Suppressor macrophage (primary cell): ENCODE measurements around the gene CDC42.
A peak's percentile ranks its signal among the peaks of the same experiment; 100 is the strongest.
"Not testable (repeated sequence)": the region's sequence is repeated elsewhere in the genome, so short reads cannot be mapped to it uniquely, and the experiment has no call there.

Experiments used
- DNase-seq, 4 experiments: peaks; one replicate each; pipeline ENCODE4 v3.0.0-alpha.2; 2020 to 2022
- total RNA-seq, 17 experiments: gene quantifications; one replicate each; lab custom pipeline; 2026; ENCODE audit warnings: mixed read lengths in 6 of 17, inconsistent platforms in 3 of 17; lab: John Stamatoyannopoulos, UW

Gene CDC42
- 6.8 to 59.1 (median 26.6) reads per million in 17 experiments for total RNA-seq

DNA sequence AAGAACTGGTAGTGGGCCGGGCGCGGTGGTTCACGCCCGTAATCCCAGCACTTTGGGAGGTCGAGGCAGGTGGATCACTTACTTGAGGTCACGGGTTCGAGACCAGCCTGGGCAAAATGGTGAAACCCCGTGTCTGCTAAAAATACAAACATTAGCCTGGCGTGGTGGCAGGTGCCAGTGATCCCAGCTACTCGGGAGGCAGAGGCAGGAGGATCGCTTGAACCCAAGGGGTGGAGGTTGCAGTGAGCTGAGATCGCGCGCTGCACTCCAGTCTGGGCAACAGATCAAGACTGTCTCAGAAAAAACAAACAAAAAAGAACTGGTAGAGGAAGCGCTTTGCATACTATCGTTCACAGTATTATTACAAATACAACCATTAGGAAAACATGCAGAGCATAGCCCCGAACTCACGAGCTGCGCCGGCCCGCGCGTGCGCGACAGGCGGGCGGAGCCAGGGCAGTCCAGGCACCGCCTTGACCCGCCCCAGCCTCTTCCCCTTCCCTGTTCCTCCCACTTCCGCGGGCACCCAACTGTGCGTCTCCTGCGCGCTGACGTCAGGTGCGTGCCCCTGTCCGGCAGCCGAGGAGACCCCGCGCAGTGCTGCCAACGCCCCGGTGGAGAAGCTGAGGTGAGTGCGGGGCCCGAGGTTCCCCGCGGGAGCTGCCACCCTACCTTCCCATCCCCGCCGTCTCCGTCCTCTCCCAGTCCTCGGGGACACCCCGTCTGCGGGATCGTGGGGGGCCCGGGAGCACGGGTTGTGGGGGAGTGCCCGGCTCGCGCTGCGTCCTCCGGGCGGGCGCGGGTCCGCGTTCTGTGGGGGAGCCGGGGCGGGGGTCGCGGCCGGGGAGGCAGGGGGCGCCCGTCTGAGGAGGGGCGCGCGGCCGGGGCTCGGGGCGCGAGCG lies at the start of gene CDC42:
Gene CDC42 (plus strand): TSS at position 595 of the 902 bp plus-strand sequence. CDS start 25,770 bp downstream, outside the sequence.
- DNase-seq, result peak; percentile 97 to 98 (median 98)

DNA sequence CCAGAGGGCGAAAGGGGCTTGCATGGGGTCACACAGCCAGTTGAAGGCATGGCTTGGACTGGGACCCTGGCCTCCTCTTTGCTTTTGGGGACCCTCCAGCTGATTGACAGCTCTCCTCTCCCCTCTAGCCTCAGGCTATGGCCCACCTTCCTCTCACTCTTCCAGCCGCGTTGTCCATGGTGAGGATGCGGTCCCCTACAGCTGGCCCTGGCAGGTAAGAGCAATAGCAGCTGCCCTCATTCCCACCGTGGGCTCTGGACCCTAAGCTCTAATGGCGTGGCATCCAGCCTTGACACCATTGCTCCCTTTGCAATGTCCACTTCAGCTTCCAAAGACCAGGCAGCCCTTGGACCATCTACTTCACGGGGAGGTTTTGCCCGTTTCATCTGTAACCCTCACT lies 49.6 kb upstream of the CDC42 start:
- not testable (repeated sequence) for DNase-seq

DNA sequence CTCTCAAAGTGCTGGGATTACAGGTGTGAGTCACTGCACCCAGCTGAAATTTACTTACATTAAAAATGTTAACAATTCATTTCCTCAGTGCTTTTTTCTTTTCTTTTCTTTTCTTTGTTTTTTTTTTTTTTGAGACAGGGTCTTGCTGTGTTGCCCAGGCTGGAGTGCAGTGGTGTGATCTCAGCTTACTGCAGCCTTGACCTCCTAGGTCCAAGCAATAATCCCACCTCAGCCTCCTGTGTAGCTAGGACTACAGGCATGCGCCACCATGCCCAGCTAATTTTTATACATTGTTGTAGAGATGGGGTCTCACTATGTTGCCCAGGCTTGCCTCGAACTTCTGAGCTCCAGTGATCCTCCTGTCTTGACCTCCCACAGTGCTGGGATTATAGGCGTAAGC lies 48.5 kb upstream of the CDC42 start:
- DNase-seq, result not testable (repeated sequence)

DNA sequence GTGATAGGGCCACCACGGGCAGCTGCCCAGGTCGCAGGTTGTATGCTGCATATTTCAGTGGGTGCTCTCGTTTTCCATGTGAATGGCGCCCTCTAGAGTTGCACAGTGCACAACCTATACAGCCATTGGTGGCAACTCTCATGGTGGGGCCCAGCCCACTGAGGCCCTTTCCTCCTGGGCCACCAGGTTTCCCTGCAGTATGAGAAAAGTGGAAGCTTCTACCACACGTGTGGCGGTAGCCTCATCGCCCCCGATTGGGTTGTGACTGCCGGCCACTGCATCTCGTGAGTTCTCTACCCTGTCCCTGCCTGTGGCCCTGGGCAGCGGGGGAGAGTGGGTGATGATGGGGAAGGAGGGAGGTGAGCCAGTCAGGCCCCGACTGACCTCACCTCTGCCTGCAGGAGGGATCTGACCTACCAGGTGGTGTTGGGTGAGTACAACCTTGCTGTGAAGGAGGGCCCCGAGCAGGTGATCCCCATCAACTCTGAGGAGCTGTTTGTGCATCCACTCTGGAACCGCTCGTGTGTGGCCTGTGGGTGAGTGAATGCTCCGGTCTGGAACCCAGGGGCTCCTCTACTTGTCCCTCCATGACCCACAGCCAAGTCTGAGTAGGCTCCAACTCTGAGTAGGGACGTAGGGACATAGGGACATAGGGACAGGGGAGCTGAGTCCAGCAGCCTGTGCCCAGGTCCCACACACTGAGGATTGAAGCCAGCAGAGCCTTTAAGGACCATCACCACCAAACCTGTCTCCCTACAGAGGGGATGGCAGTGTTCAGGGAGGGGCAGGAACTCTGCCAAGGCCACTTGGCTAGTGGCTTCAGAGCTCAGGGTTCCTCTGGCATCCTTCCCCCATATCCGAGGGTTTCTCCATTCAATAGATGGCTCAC lies 47.0 kb upstream of the CDC42 start:
- peak; percentile 43 to 71 (median 52) for DNase-seq

DNA sequence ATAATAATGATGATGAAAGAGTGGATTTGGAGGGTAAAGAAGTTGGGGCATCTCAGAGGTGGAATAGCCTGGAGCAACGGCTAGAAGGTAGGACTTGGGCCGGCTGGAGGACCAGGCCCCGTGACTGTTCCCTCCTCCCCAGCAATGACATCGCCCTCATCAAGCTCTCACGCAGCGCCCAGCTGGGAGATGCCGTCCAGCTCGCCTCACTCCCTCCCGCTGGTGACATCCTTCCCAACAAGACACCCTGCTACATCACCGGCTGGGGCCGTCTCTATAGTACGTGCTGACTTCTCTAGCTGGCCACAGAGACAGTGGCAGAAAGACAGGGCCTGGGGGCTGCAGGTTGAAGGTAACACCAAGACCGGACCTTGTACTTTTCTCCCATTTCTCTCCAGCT lies 45.8 kb upstream of the CDC42 start:
- not testable (repeated sequence) for DNase-seq

DNA sequence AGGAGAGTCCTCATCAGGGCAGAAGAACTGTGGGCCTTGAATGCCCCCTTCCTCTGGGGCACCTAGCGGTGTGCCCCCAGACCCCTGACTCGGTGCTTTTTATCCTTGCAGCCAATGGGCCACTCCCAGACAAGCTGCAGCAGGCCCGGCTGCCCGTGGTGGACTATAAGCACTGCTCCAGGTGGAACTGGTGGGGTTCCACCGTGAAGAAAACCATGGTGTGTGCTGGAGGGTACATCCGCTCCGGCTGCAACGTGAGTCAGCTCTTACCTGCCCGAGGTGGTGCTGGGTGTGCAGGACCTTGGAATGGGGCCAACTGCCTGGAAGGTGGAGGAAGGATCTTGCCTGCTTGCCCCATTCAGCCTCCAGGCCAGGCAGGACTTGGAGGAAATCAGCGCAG lies 45.2 kb upstream of the CDC42 start:
- not testable (repeated sequence) for DNase-seq

DNA sequence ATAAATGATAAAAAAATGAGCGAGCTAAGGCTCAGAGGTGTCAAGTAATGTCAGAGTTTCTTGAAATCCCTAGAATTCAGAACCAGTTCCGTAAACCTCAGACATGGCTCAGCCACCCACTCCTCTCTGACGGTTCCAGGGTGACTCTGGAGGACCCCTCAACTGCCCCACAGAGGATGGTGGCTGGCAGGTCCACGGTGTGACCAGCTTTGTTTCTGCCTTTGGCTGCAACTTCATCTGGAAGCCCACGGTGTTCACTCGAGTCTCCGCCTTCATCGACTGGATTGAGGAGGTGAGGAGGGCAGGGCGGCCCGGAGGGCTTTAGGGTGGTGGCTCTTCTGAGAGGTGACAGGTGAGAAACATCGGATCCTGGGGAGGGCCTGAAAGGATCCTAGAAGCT lies 42.9 kb upstream of the CDC42 start:
- DNase-seq, result not testable (repeated sequence)

DNA sequence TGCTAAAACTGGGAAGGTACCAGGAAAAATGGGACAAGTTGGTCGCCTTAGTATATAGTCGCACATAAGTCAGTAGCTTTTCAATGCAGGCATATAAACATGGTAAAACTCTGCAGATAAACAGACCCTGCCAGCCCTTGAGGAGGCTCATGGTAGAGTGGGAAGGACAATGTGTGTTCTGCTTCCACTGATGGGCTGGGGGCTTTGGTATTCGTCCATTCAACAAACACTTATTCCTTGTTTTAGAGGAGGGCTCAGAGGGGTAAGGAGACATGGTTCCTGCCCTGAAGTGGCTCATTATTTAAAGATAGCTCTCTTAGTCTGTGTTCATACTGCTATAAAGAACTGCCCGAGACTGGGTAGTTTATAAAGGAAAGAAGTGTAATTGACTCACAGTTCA lies 39.8 kb upstream of the CDC42 start:
- DNase-seq, result not testable (repeated sequence)

DNA sequence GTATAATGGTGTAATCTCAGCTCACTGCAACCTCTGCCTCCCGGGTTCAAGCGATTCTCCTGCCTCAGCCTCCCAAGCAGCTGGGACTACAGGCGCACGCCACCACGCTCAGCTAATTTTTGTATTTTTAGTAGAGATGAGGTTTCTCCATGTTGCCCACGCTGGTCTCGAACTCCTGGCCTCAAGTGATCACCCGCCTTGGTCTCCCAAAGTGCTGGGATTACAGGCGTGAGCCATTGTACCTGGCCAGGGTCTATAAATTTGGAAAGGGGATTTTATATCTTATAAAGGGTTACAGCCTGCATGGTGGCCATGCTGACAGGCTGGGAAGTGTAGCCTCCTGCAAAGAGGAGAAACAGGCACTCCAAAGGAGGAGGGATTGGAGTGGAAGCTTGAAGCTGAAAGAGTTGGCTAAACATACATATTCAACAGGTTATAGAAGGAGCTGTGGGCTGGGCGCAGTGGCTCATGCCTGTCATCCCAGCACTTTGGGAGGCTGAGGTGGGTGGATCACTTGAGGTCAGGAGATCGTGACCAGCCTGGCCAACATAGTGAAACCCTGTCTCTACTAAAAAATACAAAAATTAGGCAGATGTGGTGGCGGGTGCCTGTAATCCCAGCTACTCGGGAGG lies 37.8 kb upstream of the CDC42 start:
- DNase-seq, result not testable (repeated sequence)

DNA sequence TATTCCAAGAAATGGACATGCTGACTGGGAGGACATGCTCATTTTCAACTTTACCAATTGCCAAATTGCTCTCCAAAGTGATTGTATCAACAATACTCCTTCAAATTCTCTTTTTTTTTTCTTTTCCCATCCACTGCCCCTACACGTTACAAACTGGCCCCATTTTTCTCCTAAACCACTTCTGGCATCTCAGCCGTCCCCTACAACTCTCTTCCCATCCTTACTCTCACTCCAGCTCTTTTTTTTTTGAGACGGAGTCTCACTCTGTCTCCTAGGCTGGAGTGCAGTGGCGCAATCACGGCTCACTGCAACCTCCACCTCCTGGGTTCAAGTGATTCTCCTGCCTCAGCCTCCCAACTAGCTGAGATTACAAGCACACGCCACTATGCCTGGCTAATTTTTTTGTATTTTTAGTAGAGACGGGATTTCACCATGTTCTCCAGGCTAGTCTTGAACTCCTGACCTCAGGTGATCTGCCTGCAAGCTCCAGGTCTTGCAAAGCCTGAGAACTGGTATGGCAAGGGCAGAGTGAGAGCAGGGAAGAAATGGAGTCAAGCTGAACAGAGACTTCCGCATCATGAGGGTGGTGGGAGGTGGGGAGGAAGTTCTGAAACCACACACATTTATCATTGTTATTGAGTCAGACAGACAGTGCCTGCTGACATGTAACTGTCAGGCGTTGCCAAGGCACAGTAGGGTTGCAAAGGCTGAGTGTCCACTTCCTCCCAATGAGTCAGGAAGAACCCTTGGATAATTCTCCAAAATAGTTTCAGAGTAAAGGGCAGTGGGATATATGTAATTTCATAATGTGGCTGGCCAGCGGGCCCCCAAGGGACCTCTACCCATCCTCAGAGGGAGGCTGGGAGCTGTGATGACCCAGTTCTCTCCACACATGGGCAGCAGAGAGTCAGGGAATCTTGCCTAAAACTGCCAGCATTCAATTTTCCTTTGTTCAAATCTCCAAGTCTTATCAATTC lies 33.6 kb upstream of the CDC42 start:
- peak; percentile 91 to 99 (median 94) for DNase-seq

DNA sequence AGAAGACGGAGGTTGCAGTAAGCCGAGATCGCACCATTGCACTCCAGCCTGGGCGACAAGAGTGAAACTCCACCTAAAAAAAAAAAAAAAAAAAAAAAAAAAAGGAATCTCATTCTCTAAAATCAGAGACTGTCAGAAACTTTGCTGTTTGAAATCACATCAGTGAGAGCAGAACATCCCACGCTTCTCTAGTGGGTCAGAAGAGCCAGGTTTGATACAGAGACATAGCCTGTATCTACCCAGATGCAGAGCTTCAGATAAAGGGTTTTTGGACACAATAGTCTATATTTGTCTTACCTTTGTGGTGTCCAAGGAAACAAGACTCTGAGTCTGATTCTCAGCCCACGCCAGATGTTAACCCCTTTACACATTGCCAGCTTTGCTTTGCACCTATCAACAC lies 31.4 kb upstream of the CDC42 start:
- DNase-seq, result no peak

DNA sequence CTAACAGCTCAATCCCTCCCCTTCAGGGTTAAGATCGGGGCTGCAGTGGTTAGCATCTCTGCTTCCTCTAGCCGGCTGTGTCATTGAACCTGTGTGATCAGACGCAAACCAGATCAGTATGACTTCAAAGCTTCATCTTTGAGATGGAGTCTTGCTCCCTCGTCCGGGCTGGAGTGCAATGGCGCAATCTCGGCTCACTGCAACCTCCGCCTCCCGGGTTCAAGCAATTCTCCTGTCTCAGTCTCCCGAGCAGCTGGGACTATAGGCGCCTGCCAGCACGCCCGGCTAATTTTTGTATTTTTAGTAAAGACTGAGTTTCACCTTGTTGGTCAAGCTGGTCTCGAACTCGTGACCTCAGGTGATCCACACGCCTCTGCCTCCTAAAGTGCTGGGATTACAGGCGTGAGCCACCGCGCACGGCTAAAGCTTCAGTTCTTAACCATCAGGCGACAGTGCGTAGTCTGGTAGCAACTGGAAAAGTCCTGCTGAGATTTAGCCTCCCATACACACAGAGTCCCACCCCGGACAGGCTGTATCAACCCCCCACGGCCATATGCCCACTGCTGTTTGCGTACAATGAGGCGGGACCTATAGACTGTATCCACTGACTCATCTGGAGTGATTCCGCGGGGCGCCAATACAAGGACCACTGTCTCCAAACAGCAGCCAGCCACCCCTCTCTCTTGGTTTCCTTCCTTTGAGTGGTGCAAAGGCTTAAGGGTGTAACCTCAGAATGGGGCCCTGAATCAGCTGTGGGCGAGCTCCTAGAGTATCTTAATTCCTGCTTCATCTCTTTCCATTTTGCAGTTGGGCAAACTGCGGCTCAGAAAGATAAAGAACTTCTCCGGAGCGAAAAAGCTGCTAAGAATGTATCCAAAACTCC lies 27.8 kb upstream of the CDC42 start:
- DNase-seq, result peak; percentile 63 to 78 (median 68)

DNA sequence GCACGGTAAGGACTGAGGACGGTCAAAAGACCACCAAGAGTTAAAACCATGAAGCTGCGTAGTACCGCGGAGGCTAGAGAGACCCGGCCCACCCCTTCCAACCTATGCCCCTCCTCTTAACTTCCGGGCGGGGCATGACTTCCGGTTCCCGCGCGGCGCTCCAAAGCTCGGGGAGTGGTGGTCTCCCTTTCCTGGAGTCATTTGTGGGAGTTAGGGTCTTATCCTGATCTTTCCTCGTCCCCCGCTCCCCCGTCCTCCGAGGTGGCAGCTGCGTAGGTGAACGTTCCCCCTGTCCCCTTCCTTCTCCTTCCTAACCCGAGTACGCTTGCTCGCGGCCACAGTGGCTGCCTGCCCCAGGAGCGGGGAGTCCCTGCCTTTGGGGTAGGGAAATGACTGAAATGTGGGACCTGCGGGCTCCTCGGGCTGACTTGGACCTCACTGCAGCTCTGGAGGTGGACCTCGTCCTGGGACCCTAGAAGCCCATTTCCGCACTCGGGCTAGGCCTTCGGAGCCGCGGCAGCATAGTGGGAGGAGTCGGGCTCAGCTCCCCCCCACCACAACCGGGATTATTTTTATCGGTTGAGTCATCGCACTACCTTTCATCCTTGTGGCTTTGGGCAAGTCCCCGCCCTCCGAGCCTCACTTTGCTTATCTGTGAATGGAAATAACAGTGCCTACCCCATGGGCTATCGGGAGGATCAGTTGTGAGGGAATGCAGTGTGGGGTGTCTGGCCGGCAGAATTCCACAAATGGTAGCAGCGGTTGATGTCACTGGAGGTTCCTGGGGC lies 26.9 kb upstream of the CDC42 start:
- peak; percentile 88 to 93 (median 90) for DNase-seq

DNA sequence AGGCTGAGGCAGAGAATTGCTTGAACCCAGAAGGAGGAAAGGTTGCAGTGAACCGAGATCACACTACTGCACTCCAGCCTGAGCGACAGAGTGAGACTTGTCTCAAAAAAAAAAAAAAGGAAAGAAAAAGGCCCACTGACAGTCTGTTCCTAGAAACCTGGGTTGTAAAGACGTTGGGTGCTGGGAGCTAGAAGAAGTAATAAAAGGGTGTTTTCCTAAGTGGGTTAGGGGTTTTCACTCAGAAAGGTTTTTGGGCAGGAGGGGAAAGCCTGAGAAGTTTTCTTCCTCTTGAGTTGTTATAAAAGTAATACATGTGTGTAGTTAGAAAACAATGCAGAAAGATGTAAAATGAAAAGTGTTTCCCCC lies 25.6 kb upstream of the CDC42 start:
- no peak for DNase-seq

DNA sequence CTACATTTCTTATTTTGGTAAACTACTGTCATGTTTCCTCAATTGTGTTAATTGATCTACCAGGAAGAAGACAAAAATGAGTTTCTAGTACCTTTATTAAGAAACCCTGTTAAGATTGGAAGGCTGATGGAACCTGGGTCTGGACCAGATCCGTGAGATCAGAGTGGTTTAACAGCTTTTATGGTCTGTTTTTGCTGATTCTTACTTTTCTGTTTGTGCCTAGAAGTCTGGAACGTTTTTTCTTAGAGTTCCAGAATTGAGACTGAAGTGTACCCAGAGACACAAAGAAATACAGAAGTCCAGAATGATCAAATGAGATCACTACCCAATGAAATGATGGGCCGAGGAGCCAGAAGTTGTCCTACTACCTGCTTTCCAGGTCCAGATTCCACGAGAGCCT lies 22.5 kb upstream of the CDC42 start:
- DNase-seq, result no peak

DNA sequence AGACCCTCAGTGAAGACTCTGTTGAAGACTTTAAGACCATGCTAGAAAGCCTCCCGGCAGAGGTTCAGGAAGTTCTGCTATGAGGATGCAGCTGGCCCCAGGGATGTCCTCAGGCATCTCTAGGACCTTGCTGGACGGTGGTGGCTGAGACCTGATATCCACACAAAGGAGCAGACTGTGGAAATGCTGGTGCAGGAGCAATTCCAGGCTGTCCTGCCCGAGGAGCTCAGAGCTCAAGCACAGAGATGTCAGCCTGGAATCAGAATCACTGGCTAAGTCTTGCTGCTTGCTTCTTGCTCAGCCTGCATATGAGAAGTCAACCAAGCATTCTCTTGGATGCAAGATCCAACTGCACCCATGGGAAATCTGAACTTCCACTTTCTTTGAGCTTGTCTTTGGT lies 22.0 kb upstream of the CDC42 start:
- DNase-seq, result no peak

DNA sequence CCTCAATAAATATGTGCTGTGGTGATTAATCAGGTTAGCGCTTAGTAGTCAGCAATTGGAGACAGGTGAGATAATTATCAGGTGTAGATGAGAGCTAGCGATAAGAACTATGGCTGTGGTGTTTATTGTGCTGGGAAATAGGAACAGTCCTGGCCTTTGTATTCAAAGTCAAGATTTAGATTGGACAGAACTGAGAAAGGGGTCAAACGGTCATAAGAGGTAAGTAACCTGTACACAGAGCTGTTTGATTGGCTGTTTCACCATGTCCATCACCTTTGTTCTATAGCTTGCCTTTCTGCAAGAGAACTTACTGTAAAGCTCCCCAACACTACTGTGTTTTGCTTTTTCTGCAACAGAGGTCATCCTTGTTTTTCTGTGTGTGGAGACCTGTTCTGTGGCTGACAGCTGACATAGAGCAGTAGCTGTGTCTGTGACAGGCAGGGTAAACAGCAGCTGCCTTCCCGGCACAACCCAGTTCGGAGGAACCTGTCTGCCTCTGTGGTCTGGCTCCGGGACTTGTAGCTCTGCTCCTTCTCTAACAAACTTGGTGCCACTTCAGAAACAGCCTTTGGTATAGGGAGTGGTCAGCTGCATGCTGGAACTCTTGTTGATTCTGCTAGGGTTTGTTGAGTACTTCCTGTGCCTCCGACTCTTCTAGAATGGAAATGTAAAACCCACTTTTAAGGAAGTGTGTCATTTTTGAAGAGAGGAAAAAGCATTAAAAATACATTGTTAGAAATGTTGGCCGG lies 21.1 kb upstream of the CDC42 start:
- peak; percentile 26 to 67 (median 54) for DNase-seq

DNA sequence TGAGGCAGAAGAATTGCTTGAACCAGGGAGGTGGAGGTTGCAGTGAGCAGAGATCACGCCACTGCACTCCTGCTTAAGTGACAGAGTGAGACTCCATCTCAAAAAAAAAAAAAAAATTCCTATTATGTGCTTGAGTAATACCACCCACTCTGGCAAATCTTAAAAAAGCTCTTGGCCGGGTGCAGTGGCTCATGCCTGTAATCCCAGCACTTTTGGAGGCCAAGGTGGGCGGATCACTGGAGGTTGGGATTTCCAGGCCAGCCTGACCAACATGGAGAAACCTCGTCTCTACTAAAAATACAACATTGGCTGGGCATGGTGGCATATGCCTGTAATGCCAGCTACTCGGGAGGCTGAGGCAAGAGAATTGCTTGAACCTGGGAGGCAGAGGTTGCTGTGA lies 17.7 kb upstream of the CDC42 start:
- not testable (repeated sequence) for DNase-seq

DNA sequence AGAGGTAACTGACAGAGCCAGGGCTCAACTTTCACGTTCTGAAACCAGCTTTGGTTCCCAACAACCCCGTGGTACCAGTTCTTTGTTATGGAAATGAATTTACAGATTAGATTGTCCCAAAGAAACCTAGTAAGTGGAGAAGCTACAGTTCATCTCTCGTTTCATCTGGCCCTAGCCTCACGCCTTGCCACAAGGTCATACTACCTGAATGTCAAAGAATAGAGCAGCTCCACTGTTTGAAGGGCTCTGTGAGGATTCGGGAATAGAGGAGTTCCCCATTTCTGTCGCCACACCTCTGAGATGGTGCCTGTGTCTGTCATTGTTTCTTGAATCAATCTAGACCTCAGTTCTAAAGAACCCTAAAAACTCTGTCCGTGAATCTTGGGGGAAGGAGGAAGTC lies 15.0 kb upstream of the CDC42 start:
- DNase-seq, result no peak
